ENCODE results near the gene MC4R.

The MC4R gene

DNA sequence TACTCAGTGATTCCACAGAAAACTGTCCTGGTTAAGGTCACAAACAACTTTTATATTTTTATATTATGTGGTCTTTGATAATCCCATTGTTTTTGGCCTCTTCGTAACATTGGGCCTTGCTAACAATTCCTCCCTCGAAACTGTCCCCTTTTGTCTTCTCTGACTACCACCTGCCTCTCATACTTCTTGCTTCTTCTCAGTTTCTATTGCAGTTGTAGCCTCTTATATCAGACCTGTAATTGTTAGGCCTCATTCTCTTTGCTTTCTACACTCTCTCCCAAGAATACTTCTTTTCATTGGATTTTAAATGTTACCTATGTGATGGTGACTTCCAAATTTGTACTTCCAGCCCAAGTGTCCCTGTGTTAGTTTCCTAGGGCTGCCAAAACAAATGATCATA is 44.7 kb downstream of the MC4R start:
- DNase-seq (ENCODE audit: low spot score) = no peak

DNA sequence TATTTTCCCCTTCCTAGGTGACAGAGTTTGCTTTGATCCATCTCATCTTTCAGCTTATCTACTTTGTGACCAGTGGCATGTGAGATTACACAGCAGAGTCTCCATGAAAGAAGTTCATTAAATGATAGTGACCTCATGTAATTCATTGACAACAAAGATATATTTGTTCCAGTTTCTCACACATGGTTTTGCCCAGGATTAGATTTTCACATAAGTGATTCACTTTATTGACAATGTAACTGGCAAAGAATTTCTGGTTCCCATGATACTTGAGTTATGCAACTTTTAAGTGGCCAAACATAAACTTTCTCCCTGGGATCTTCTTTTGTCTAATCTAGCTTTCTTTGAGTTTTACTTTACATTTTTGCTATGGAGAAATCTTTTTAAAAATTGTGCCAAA is 50.0 kb downstream of the MC4R start:
- no peak for DNase-seq (ENCODE audit: low spot score)
